Tibial artery (tissue), 4 donors: ENCODE data around the gene SIN3A.
A peak's percentile ranks its signal among the peaks of the same experiment; 100 is the strongest.
"Not testable (repeated sequence)": the region's sequence is repeated elsewhere in the genome, so short reads cannot be mapped to it uniquely, and the experiment has no call there.

Experiments used
- DNase-seq, 2 donors: peaks; one replicate each; pipeline ENCODE4 v3.0.0-alpha.2; 2019
- H3K27ac ChIP-seq, 2 donors: fragments of 200-600 bp; sonication (generic) in 1 of 2; 1 replicate in 1 of 2; 2 replicates in 1 of 2; pipeline ENCODE4 v1.5.1; 2018 to 2019; ENCODE audit warnings: mild to moderate bottlenecking in 1 of 2
- H3K27me3 ChIP-seq, 2 donors: fragments of 200-600 bp; sonication (generic) in 1 of 2; one replicate each; pipeline versions ENCODE4 v1.5.1 to v1.6.0; 2016 to 2019
- H3K36me3 ChIP-seq, 3 donors: fragments of 200-600 bp; sonication (generic) in 2 of 3; one replicate each; pipeline ENCODE4 v1.5.1; 2016 to 2019; ENCODE audit warnings: mild to moderate bottlenecking in 2 of 3
- H3K4me1 ChIP-seq, 4 donors: fragments of 200-600 bp; sonication (generic) in 2 of 4; 1 replicate in 3 of 4; 2 replicates in 1 of 4; pipeline ENCODE4 v1.5.1; 2016 to 2019
- H3K4me3 ChIP-seq, 2 donors: fragments of 200-600 bp; sonication (generic) in 1 of 2; 1 replicate in 1 of 2; 2 replicates in 1 of 2; pipeline ENCODE4 v1.5.1; 2018 to 2019; ENCODE audit warnings: mild to moderate bottlenecking in 2 of 2
- H3K9me3 ChIP-seq, 3 donors: fragments of 200-600 bp; sonication (generic) in 1 of 3; one replicate each; pipeline ENCODE4 v1.5.1; 2016 to 2019
- CTCF ChIP-seq, 2 experiments: fragments of 200-600 bp in 1 of 2; fragments of 450-650 bp in 1 of 2; IDR thresholded peaks; one replicate each; pipeline ENCODE4 v1.5.1; 2017 to 2019; ENCODE audit warnings: antibody characterized with exemption in 2 of 2, mild to moderate bottlenecking in 1 of 2, moderate library complexity in 1 of 2
- intact Hi-C: fragments of 100-400 bp; cut with DNase I; formaldehyde crosslinking; loops from one replicate; pipeline ENCODE4 v1.15.0; 2023; ENCODE audit warnings: low total_unique reads

SIN3A gene

GRCh38 chr15:75451674-75452363 lies at the start of gene SIN3A:
SIN3A (minus strand) TSS chr15:75451690; CDS start chr15:75430375, 21,315 bp downstream.
- H3K4me1 ChIP-seq = peaks cover 0 to 37% (median 24%) of the 10 kb centered on the region in 4 donors
- no peaks in the 10 kb centered on the region for H3K36me3 ChIP-seq

GRCh38 chr15:75493732-75494131 lies 42.2 kb upstream of the SIN3A start:
- Histone ChIP-seq H3K36me3 (peaks cover 16 to 71% (median 26%) of the 10 kb centered on the region in 3 donors), H3K27ac (no peak overlapping the region)
- DNase-seq = no peak

More at GRCh38 chr15:75451674-75452363, at the start of gene SIN3A:
- TF ChIP-seq CTCF (IDR thresholded peaks at IDR 0.05) = no peak
- no peaks in the 10 kb centered on the region for H3K9me3 ChIP-seq
- intact Hi-C loops = no loop called here
- peak within 1 kb of the TSS; percentile 89 to 99 for H3K27ac ChIP-seq
- no peaks in the 10 kb centered on the region for H3K27me3 ChIP-seq
- DNase-seq = peak; percentile 100
- peak within 1 kb of the TSS; percentile 76 to 97 for H3K4me3 ChIP-seq

GRCh38 chr15:75483961-75484360 lies 32.5 kb upstream of the SIN3A start:
- no peaks in the 10 kb centered on the region for H3K4me1 ChIP-seq
- no peaks in the 10 kb centered on the region for H3K9me3 ChIP-seq
- no peak overlapping the region for H3K27ac ChIP-seq
- no peak for TF ChIP-seq CTCF (IDR thresholded peaks at IDR 0.05)
- intact Hi-C loops = no loop called here
- no peaks in the 10 kb centered on the region for H3K27me3 ChIP-seq
- DNase-seq = no peak
- no peak overlapping the region for H3K4me3 ChIP-seq
- H3K36me3 ChIP-seq = peaks cover 5 to 36% (median 35%) of the 10 kb centered on the region in 3 donors

More at GRCh38 chr15:75493732-75494131, 42.2 kb upstream of the SIN3A start:
- H3K27me3 ChIP-seq = no peaks in the 10 kb centered on the region
- no peaks in the 10 kb centered on the region for H3K9me3 ChIP-seq
- no peaks in the 10 kb centered on the region for H3K4me1 ChIP-seq
- intact Hi-C loops = no loop called here
- TF ChIP-seq CTCF (IDR thresholded peaks at IDR 0.05) = no peak
- H3K4me3 ChIP-seq = no peak overlapping the region

GRCh38 chr15:75483556-75483955 lies 32.1 kb upstream of the SIN3A start:
- peaks cover 7 to 36% (median 35%) of the 10 kb centered on the region in 3 donors for H3K36me3 ChIP-seq

GRCh38 chr15:75483106-75483505 lies 31.6 kb upstream of the SIN3A start:
- Histone ChIP-seq H3K4me3 (no peak overlapping the region), H3K9me3 (no peaks in the 10 kb centered on the region), H3K4me1 (no peaks in the 10 kb centered on the region), H3K27me3 (no peaks in the 10 kb centered on the region), H3K27ac (no peak overlapping the region), H3K36me3 (peaks cover 7 to 38% (median 36%) of the 10 kb centered on the region in 3 donors)
- no peak for TF ChIP-seq CTCF (IDR thresholded peaks at IDR 0.05)
- intact Hi-C loops = no loop called here
- DNase-seq = no peak

More at GRCh38 chr15:75483556-75483955, 32.1 kb upstream of the SIN3A start:
- H3K4me3 ChIP-seq, H3K27me3 ChIP-seq, H3K4me1 ChIP-seq, H3K9me3 ChIP-seq, H3K27ac ChIP-seq, DNase-seq, intact Hi-C loops: not testable (repeated sequence)

GRCh38 chr15:75480463-75480862 lies 29.0 kb upstream of the SIN3A start:
- H3K36me3 ChIP-seq = peaks cover 7 to 46% (median 44%) of the 10 kb centered on the region in 3 donors
- H3K4me3 ChIP-seq, intact Hi-C loops, H3K4me1 ChIP-seq, H3K27ac ChIP-seq, H3K27me3 ChIP-seq, H3K9me3 ChIP-seq, DNase-seq: not testable (repeated sequence)
